Kidney (tissue), 14 donors: ENCODE results near the gene HLTF. TPM values are rescaled to one million over a fixed set of nuclear protein-coding genes. Genes with fewer than 3 reads are reported as not detected.

ENCODE experiments used
- DNase-seq, 5 donors: peaks; one replicate each; pipeline ENCODE4 v3.0.0-alpha.2; 2013 to 2020
- FAIRE-seq: peaks from 2 replicates; lab custom pipeline; 2012; peaks lifted over from hg19 to GRCh38; lab: Jason Lieb, UNC
- H3K27ac ChIP-seq, 2 donors: one replicate each; pipeline ENCODE4 v1.7.0; 2013; ENCODE audit warnings: low read depth in 2 of 2, low read length in 2 of 2, inconsistent platforms in 1 of 2
- H3K27me3 ChIP-seq: one replicate; pipeline ENCODE4 v1.7.1; 2013; ENCODE audit warnings: low read length, inconsistent platforms; ENCODE audit not compliant: control insufficient read depth, insufficient read depth
- H3K36me3 ChIP-seq, 3 donors: one replicate each; pipeline versions ENCODE4 v1.7.0 to v1.7.1; 2013; ENCODE audit warnings: low read length in 3 of 3, control low read depth in 1 of 3, inconsistent platforms in 1 of 3; ENCODE audit not compliant: insufficient read depth in 3 of 3, control insufficient read depth in 2 of 3
- H3K4me1 ChIP-seq, 3 donors: one replicate each; pipeline versions ENCODE4 v1.7.0 to v1.7.1; 2013; ENCODE audit warnings: low read length in 3 of 3, inconsistent platforms in 1 of 3, low read depth in 1 of 3; ENCODE audit not compliant: control insufficient read depth in 2 of 3, insufficient read depth in 2 of 3
- H3K4me3 ChIP-seq, 3 donors: one replicate each; pipeline versions ENCODE4 v1.7.0 to v1.8.1; 2013; ENCODE audit warnings: low read length in 3 of 3, control low read depth in 1 of 3, inconsistent platforms in 1 of 3
- H3K9ac ChIP-seq, 3 donors: one replicate each; pipeline versions ENCODE4 v1.7.0 to v1.7.1; 2013; ENCODE audit warnings: low read length in 3 of 3, control low read depth in 1 of 3, inconsistent platforms in 1 of 3
- H3K9me3 ChIP-seq, 3 donors: one replicate each; pipeline versions ENCODE4 v1.7.0 to v1.7.1; 2013; ENCODE audit warnings: low read length in 3 of 3, control low read depth in 1 of 3, inconsistent platforms in 1 of 3; ENCODE audit not compliant: control insufficient read depth in 2 of 3, insufficient read depth in 1 of 3
- CTCF ChIP-seq: IDR thresholded peaks from 3 replicates; pipeline ENCODE4 v1.5.1; 2012; ENCODE audit warnings: mild to moderate bottlenecking, moderate library complexity, borderline replicate concordance; ENCODE audit not compliant: insufficient read depth; ENCODE audit errors: extremely low read depth
- intact Hi-C: fragments of 100-400 bp; cut with DNase I; formaldehyde crosslinking; loops from one replicate; pipeline ENCODE4 v1.11.1; 2022
- polyA plus RNA-seq: library from polyadenylated mRNA; stranded (reverse); fragments of 350-450 nt; fragmentation: Illumina TruSeq; extraction: RNeasy Lipid Tissue Mini Kit (QIAGEN cat#74804); gene quantifications from one replicate; pipeline ENCODE4 v1.2.3, GENCODE V29; 2014; ENCODE audit warnings: low read depth, low replicate concordance; ENCODE audit not compliant: insufficient read depth
- total RNA-seq: library from RNA; stranded (reverse); fragmentation: NEBNext Ultra II Directional; extraction: Animal tissue kit (Norgen Biotek cat#: 25700); gene quantifications from one replicate; pipeline ENCODE4 v1.2.1, GENCODE V29; 2021
- donor health status: control.
- donor health status: control.
- donor health status: control.
- donor health status: control.
- donor health status: control.
- donor health status: DM: yes; HTN: yes; CAD: no.
- donor health status: Normal renal cell carcinoma (clear cell type).

Gene HLTF
- total and polyA plus RNA-seq, 2 donors from 2014 or later, result 10.3 to 30.2 TPM

DNA sequence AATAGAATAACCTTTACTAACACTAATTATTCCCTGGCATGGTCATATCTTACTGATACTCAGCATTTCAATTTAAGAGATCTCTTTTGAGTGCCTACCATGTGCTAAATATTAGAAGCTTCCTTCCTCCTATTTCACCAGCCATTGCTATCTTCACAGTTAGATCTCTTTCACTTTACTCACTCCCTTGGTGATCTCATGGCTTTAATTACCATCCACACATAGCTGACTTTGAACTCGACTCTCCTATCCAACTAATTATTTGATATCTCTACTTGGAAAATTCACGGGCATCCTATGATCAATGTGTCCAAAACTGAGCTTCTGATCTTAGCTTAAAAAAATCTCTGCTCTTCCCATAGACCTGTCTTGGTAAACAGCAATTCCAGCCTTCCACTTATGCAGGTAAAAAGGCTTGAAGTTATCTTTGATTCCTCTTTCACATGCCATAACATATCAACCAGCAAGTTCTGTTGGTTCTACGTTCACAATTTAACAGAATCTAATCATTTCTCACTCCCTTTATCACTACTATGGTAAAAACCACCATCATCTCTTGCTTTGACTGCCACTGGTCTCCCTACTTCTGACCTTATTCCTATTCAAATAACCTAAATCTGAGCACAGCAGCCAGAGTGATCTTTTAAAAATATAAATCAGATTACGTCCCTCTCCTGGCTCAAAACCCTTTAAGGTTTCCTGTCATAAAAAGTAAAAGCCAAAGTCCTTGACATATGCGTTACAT, 41.8 kb downstream of the HLTF start:
- H3K9ac ChIP-seq, result no peak overlapping the region
- no peaks in the 10 kb centered on the region for H3K27me3 ChIP-seq
- H3K36me3 ChIP-seq, result peaks cover 0 to 7% (median 5%) of the 10 kb centered on the region in 3 donors
- no peak overlapping the region for H3K27ac ChIP-seq
- no peak for TF ChIP-seq CTCF
- no peaks in the 10 kb centered on the region for H3K4me1 ChIP-seq
- H3K4me3 ChIP-seq, result no peak overlapping the region
- intact Hi-C loops, result no loop called here
- no peak for DNase-seq
- no peak for FAIRE-seq
- no peaks in the 10 kb centered on the region for H3K9me3 ChIP-seq

DNA sequence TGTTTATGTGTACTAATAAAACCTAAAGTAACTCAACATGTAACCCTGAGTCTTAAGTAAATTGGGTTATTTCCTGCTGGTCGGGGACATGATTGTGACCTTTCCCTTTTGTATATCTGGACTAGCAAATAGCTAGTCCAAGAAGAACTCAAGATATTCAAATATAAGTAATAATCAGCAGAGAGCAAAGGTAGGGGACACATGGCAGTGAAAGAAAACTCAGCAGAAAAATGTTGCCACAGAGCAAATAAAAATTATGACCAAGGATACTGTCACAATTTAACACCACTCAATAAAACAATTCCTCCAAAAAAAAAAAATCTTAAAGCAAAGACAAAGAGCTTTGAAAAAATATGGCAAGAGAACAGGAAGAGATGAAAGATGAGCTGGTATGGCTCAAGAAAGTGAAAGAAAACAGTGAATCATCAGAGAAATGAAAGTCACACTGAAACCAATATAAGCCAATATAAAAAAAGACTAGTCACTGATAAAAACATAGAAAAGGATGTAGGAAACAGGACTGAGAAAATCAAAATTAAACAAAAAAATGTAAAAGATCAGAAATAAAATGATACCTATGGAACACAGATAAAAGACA, 43.4 kb downstream of the HLTF start:
- H3K4me3 ChIP-seq, result no peak overlapping the region
- DNase-seq (no peak), FAIRE-seq (no peak)
- no peaks in the 10 kb centered on the region for H3K9me3 ChIP-seq
- H3K27me3 ChIP-seq, result no peaks in the 10 kb centered on the region
- H3K27ac ChIP-seq, result no peak overlapping the region
- H3K9ac ChIP-seq, result no peak overlapping the region
- TF ChIP-seq CTCF, result no peak
- H3K4me1 ChIP-seq, result no peaks in the 10 kb centered on the region
- intact Hi-C loops, result no loop called here
- H3K36me3 ChIP-seq, result peaks cover 5 to 7% (median 5%) of the 10 kb centered on the region in 3 donors

GRCh38 chr3:149038322-149038721, 48.0 kb downstream of the HLTF start:
- no peak overlapping the region for H3K4me3 ChIP-seq
- DNase-seq (no peak), FAIRE-seq (no peak)
- intact Hi-C loops, result no loop called here
- TF ChIP-seq CTCF, result no peak
- H3K9me3 ChIP-seq, result no peaks in the 10 kb centered on the region
- peaks cover 2 to 7% (median 3%) of the 10 kb centered on the region in 3 donors for H3K36me3 ChIP-seq
- H3K4me1 ChIP-seq, result no peaks in the 10 kb centered on the region
- no peak overlapping the region for H3K9ac ChIP-seq
- no peaks in the 10 kb centered on the region for H3K27me3 ChIP-seq
- H3K27ac ChIP-seq, result no peak overlapping the region
